HG03571 (cell line): ENCODE results near the gene BICC1.
"Not testable (repeated sequence)": the region's sequence is repeated elsewhere in the genome, so short reads cannot be mapped to it uniquely, and the experiment has no call there.

Source experiments
- ATAC-seq: cut with Tn5 transposase; IDR thresholded peaks from one replicate; pipeline ENCODE4 v1.9.1; 2021; ENCODE audit not compliant: unreplicated experiment

BICC1 gene

GRCh38 chr10:58844680-58845079, 332.0 kb downstream of the BICC1 start:
- ATAC-seq = no peak

GRCh38 chr10:58846856-58847255, 334.2 kb downstream of the BICC1 start:
- ATAC-seq = no peak

- ATAC-seq = no peak
Observed at GRCh38 chr10:58851606-58852005, 338.9 kb downstream of the BICC1 start.

- no peak for ATAC-seq
Observed at GRCh38 chr10:58853668-58854067, 341.0 kb downstream of the BICC1 start.

GRCh38 chr10:58854811-58855210, 342.1 kb downstream of the BICC1 start:
- no peak for ATAC-seq

GRCh38 chr10:58856508-58857240, 344.0 kb downstream of the BICC1 start:
- no peak for ATAC-seq

GRCh38 chr10:58857251-58857805, 344.7 kb downstream of the BICC1 start:
- no peak for ATAC-seq

- ATAC-seq = not testable (repeated sequence)
Observed at GRCh38 chr10:58858123-58858522, 345.5 kb downstream of the BICC1 start.

GRCh38 chr10:58859526-58859925, 346.9 kb downstream of the BICC1 start:
- no peak for ATAC-seq

- no peak for ATAC-seq
Observed at GRCh38 chr10:58867683-58868082, 355.0 kb downstream of the BICC1 start.

GRCh38 chr10:58868736-58869435, 356.2 kb downstream of the BICC1 start:
- ATAC-seq = no peak

GRCh38 chr10:58870070-58870469, 357.4 kb downstream of the BICC1 start:
- no peak for ATAC-seq

- no peak for ATAC-seq
Observed at GRCh38 chr10:58873161-58873560, 360.5 kb downstream of the BICC1 start.
